SK-N-SH (cell line): ENCODE data around the gene ESPNL. TPM values are rescaled to one million over a fixed set of nuclear protein-coding genes. Genes with fewer than 3 reads are reported as not detected.

ENCODE experiments used
- CTCF ChIA-PET: fragments of 300-600, 350-600 bp; formaldehyde crosslinking; extraction: SDS; loops from one replicate; lab custom pipeline; 2021; lab: Yijun Ruan, JAX
- POLR2A ChIA-PET: fragments of 350-600 bp; sonication (Branson Sonifier 250); formaldehyde crosslinking; extraction: SDS; loops from one replicate; lab custom pipeline; 2020; ENCODE audit warnings: antibody characterized with exemption, inconsistent platforms; lab: Yijun Ruan, JAX
- DNase-seq: peaks from one replicate; pipeline ENCODE4 v3.0.0; 2012
- H2AFZ ChIP-seq: fragments of 200-600 bp; sonication (generic); 2 replicates; pipeline ENCODE4 v1.8.1; 2016; ENCODE audit warnings: antibody characterized with exemption, mild to moderate bottlenecking, low read depth
- H3F3A ChIP-seq: fragments of 200-600 bp; sonication (generic); replicated peaks from 2 replicates; pipeline ENCODE3; 2016; ENCODE audit warnings: antibody characterized with exemption, mild to moderate bottlenecking; ENCODE audit not compliant: insufficient read depth
- H3K27ac ChIP-seq, 2 experiments: fragments of 200-500 bp in 1 of 2; fragments of 200-600 bp in 1 of 2; sonication (Bioruptor generic) in 1 of 2; sonication (generic), shearing (Covaris generic) in 1 of 2; 2 replicates each; pipeline versions ENCODE4 v1.5.1 to v1.6.1; 2014 to 2016; ENCODE audit warnings: low read depth in 2 of 2, inconsistent platforms in 1 of 2, low read length in 1 of 2, mild to moderate bottlenecking in 1 of 2, mixed read lengths in 1 of 2
- H3K27me3 ChIP-seq: fragments of 200-600 bp; sonication (generic), shearing (Covaris generic); 2 replicates; pipeline ENCODE4 v1.6.1; 2016; ENCODE audit warnings: mixed run types; ENCODE audit not compliant: insufficient read depth
- H3K36me3 ChIP-seq, 2 experiments: fragments of 200-500 bp in 1 of 2; fragments of 200-600 bp in 1 of 2; sonication (Bioruptor generic) in 1 of 2; sonication (generic) in 1 of 2; replicated peaks in 1 of 2; 2 replicates each; pipeline versions ENCODE3 to v1.5.1; 2014 to 2016; ENCODE audit warnings: low read length in 1 of 2, mild to moderate bottlenecking in 1 of 2; ENCODE audit not compliant: insufficient read depth in 2 of 2, control insufficient read depth in 1 of 2
- H3K4me1 ChIP-seq, 2 experiments: fragments of 200-500 bp in 1 of 2; fragments of 200-600 bp in 1 of 2; sonication (Bioruptor generic) in 1 of 2; sonication (generic), shearing (Covaris generic) in 1 of 2; 2 replicates each; pipeline versions ENCODE4 v1.5.1 to v1.6.1; 2014 to 2016; ENCODE audit warnings: low read depth in 1 of 2, low read length in 1 of 2, mixed run types in 1 of 2; ENCODE audit not compliant: insufficient read depth in 2 of 2, control insufficient read depth in 1 of 2
- H3K4me2 ChIP-seq: fragments of 200-600 bp; sonication (generic), shearing (Covaris generic); 2 replicates; pipeline ENCODE4 v1.6.1; 2017; ENCODE audit warnings: mixed run types
- H3K4me3 ChIP-seq, 2 experiments: fragments of 200-500 bp in 1 of 2; fragments of 200-600 bp in 1 of 2; sonication (Bioruptor generic) in 1 of 2; sonication (generic), shearing (Covaris generic) in 1 of 2; 2 replicates each; pipeline versions ENCODE4 v1.5.1 to v1.8.1; 2014 to 2016; ENCODE audit warnings: low read depth in 2 of 2, inconsistent platforms in 1 of 2, low read length in 1 of 2, mild to moderate bottlenecking in 1 of 2, mixed read lengths in 1 of 2, moderate library complexity in 1 of 2
- H3K79me2 ChIP-seq: fragments of 200-600 bp; sonication (generic); 2 replicates; pipeline ENCODE4 v1.8.1; 2017; ENCODE audit warnings: mild to moderate bottlenecking; ENCODE audit not compliant: insufficient read depth
- H3K9ac ChIP-seq: fragments of 200-600 bp; sonication (generic); 2 replicates; pipeline ENCODE4 v1.6.1; 2017; ENCODE audit warnings: mixed run types
- H3K9me2 ChIP-seq: fragments of 200-600 bp; sonication (generic); 2 replicates; pipeline ENCODE4 v1.6.1; 2017; ENCODE audit warnings: mixed run types
- H3K9me3 ChIP-seq: fragments of 200-600 bp; sonication (generic); 2 replicates; pipeline ENCODE4 v1.6.1; 2017; ENCODE audit warnings: mixed run types, mild to moderate bottlenecking, moderate library complexity
- H4K20me1 ChIP-seq: fragments of 200-600 bp; sonication (generic); 2 replicates; pipeline ENCODE4 v1.6.1; 2017; ENCODE audit warnings: mild to moderate bottlenecking, mixed run types; ENCODE audit not compliant: insufficient read depth
- EP300 ChIP-seq, 2 experiments: IDR thresholded peaks; 2 replicates each; pipeline versions ENCODE4 v1.4.0 to v1.6.1; 2012; ENCODE audit warnings: borderline replicate concordance in 1 of 2, low read depth in 1 of 2, low read length in 1 of 2
- FOXJ3 ChIP-seq: sonication (generic); formaldehyde crosslinking; IDR thresholded peaks from 2 replicates; pipeline ENCODE4 v1.5.1; 2020; ENCODE audit warnings: mild to moderate bottlenecking, missing genetic modification reagents
- FOXM1 ChIP-seq: IDR thresholded peaks from 2 replicates; pipeline ENCODE4 v1.4.0; 2012; ENCODE audit warnings: low read depth, mild to moderate bottlenecking
- RFX5 ChIP-seq: IDR thresholded peaks from 2 replicates; pipeline ENCODE4 v1.6.1; 2012; ENCODE audit warnings: mild to moderate bottlenecking, improper control_type of control experiment, low read length
- RXRA ChIP-seq: IDR thresholded peaks from 2 replicates; pipeline ENCODE4 v1.4.0; 2012; ENCODE audit warnings: low read depth, mild to moderate bottlenecking, borderline replicate concordance
- SMC3 ChIP-seq: IDR thresholded peaks from 2 replicates; pipeline ENCODE4 v1.6.1; 2012; ENCODE audit warnings: low read depth, low read length, improper control_type of control experiment
- YY1 ChIP-seq: IDR thresholded peaks from 2 replicates; pipeline ENCODE4 v1.4.0; 2012; ENCODE audit warnings: low read depth, mild to moderate bottlenecking
- whole genome bisulfite sequencing: methylation state at CpG from one replicate; pipeline ENCODE4 v1.1.6; 2017; ENCODE audit warnings: low lambda C conversion rate; 5-methylcytosine and 5-hydroxymethylcytosine counted together
- polyA plus RNA-seq, 3 experiments: library from polyadenylated mRNA; depleted of rRNA; stranded (reverse); fragments of >200 nt; gene quantifications; 2 replicates each; pipeline ENCODE4 v1.2.3, GENCODE V29; 2012
- TF ChIP-seq, protein P1 (sequence below): fragments of 200-600 bp; sonication (generic); IDR thresholded peaks from 2 replicates; pipeline ENCODE4 v1.6.1; 2017; ENCODE audit warnings: antibody characterized with exemption, mild to moderate bottlenecking, moderate library complexity
- TF ChIP-seq, protein P2 (sequence below): IDR thresholded peaks from 2 replicates; pipeline ENCODE4 v1.4.0; 2012; ENCODE audit warnings: low read depth, borderline replicate concordance
- TF ChIP-seq, protein P3 (sequence below): IDR thresholded peaks from 2 replicates; pipeline ENCODE4 v1.4.0; 2012; ENCODE audit warnings: low read depth
- TF ChIP-seq, protein P4 (sequence below): fragments of 150-350 bp; IDR thresholded peaks from 2 replicates; pipeline ENCODE4 v1.6.1; 2017; ENCODE audit warnings: antibody characterized with exemption, low read length, low read depth, borderline replicate concordance
- TF ChIP-seq, protein P5 (sequence below): IDR thresholded peaks from 2 replicates; pipeline ENCODE4 v1.4.0; 2012; ENCODE audit warnings: low read depth, borderline replicate concordance

Gene ESPNL
- polyA plus RNA-seq, 1 of the 3 experiments (the other 2 are of a cell fraction), result 0.05 TPM

DNA sequence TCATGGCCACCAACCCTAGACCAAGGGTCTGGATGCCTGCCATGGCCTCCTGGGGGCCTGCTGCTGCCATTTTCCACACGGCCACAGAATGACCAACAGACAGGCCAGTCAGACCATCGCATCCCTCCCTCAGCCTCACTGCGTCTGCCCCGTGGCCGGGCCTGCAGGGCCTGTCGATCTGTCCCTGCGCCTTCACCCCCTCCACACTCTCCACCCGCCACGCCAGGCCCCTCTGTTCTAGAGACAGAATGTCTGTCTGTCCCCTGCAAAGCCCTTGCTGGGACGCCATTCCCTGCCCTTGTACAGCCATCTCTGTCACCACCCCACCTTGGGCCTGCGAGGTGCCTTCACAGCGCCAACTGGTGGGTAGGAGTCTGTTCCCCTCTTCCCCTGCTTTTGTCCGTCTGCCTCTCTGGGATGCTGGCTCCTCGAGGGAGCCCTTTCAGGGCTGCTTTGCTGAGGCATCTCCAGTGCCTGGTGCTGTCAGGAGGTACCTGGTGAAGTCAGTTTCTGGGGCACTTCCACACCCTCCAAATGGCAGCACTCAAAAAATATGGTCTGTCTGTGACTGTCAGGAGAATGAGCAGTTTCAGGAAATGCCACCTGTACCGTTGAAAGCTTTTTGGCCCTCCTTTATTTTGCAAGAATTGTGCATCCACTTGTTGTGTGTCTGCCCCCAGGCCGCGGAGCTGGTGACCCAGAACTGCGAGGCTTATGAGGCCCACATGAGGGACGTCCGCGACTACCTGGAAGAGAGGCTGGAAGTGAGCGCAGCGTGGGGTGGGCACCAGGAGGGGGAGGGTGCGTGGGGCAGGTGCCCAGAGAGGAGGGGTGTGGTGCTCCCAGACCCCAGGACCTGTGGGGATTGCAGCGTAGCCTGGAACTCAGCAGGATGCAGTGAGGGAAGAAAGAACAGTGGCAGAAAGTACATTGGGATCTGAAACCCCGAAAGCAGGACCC lies 6.7 kb upstream of the ESPNL start:
- DNase-seq, result peak; percentile 37
- 92% methylated on average over 23 of the region's 26 CpGs for WGBS
- no peaks in the 10 kb centered on the region for H3F3A ChIP-seq

More for the DNA sequence above, 6.7 kb upstream of the ESPNL start:
- no peak overlapping the region; a peak in 1 of 4 replicates for H3K27ac ChIP-seq
- no peaks in the 10 kb centered on the region for H4K20me1 ChIP-seq
- H3K27me3 ChIP-seq, result no peaks in the 10 kb centered on the region
- ChIA-PET POLR2A (interaction anchor here (0.6 kb wide), 1 partner anchor 12 kb away, joined by 3 read pairs; no protein-coding TSS in a partner anchor), CTCF (interaction anchor here (0.6 kb wide), 1 partner anchor 1171 kb away, joined by 3 read pairs; no protein-coding TSS in a partner anchor)
- no peak overlapping the region for H3K4me3 ChIP-seq
- H3K4me2 ChIP-seq, result no peak overlapping the region
- H3K9ac ChIP-seq, result no peak overlapping the region
- no peaks in the 10 kb centered on the region for H3K36me3 ChIP-seq
- H2AFZ ChIP-seq, result no peak overlapping the region
- no peaks in the 10 kb centered on the region for H3K9me2 ChIP-seq
- H3K79me2 ChIP-seq, result no peaks in the 10 kb centered on the region
- H3K9me3 ChIP-seq, result no peaks in the 10 kb centered on the region
- H3K4me1 ChIP-seq, result peaks cover 0 to 3% of the 10 kb centered on the region in 2 experiments; a peak in 1 of 4 replicates
- no peak for TF ChIP-seq FOXM1
- no peak for TF ChIP-seq RXRA
- TF ChIP-seq, protein P1, sequence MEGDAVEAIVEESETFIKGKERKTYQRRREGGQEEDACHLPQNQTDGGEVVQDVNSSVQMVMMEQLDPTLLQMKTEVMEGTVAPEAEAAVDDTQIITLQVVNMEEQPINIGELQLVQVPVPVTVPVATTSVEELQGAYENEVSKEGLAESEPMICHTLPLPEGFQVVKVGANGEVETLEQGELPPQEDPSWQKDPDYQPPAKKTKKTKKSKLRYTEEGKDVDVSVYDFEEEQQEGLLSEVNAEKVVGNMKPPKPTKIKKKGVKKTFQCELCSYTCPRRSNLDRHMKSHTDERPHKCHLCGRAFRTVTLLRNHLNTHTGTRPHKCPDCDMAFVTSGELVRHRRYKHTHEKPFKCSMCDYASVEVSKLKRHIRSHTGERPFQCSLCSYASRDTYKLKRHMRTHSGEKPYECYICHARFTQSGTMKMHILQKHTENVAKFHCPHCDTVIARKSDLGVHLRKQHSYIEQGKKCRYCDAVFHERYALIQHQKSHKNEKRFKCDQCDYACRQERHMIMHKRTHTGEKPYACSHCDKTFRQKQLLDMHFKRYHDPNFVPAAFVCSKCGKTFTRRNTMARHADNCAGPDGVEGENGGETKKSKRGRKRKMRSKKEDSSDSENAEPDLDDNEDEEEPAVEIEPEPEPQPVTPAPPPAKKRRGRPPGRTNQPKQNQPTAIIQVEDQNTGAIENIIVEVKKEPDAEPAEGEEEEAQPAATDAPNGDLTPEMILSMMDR, result no peak
- TF ChIP-seq EP300 (IDR thresholded peaks at IDR 0.05; ENCODE audit: borderline replicate concordance in 1 of 2, low read depth in 1 of 2, low read length in 1 of 2), result no peak
- TF ChIP-seq, protein P2, sequence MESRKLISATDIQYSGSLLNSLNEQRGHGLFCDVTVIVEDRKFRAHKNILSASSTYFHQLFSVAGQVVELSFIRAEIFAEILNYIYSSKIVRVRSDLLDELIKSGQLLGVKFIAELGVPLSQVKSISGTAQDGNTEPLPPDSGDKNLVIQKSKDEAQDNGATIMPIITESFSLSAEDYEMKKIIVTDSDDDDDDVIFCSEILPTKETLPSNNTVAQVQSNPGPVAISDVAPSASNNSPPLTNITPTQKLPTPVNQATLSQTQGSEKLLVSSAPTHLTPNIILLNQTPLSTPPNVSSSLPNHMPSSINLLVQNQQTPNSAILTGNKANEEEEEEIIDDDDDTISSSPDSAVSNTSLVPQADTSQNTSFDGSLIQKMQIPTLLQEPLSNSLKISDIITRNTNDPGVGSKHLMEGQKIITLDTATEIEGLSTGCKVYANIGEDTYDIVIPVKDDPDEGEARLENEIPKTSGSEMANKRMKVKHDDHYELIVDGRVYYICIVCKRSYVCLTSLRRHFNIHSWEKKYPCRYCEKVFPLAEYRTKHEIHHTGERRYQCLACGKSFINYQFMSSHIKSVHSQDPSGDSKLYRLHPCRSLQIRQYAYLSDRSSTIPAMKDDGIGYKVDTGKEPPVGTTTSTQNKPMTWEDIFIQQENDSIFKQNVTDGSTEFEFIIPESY, result no peak
- no peak for TF ChIP-seq RFX5
- TF ChIP-seq, protein P3, sequence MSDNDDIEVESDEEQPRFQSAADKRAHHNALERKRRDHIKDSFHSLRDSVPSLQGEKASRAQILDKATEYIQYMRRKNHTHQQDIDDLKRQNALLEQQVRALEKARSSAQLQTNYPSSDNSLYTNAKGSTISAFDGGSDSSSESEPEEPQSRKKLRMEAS, result no peak
- no peak for TF ChIP-seq SMC3
- no peak for TF ChIP-seq YY1
- TF ChIP-seq FOXJ3 (CRISPR knock-in tag), result no peak
- TF ChIP-seq, protein P4, sequence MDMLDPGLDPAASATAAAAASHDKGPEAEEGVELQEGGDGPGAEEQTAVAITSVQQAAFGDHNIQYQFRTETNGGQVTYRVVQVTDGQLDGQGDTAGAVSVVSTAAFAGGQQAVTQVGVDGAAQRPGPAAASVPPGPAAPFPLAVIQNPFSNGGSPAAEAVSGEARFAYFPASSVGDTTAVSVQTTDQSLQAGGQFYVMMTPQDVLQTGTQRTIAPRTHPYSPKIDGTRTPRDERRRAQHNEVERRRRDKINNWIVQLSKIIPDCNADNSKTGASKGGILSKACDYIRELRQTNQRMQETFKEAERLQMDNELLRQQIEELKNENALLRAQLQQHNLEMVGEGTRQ, result no peak
- TF ChIP-seq, protein P5, sequence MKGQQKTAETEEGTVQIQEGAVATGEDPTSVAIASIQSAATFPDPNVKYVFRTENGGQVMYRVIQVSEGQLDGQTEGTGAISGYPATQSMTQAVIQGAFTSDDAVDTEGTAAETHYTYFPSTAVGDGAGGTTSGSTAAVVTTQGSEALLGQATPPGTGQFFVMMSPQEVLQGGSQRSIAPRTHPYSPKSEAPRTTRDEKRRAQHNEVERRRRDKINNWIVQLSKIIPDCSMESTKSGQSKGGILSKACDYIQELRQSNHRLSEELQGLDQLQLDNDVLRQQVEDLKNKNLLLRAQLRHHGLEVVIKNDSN, result no peak
